Keratinocyte (primary cell): ENCODE measurements around the gene SMOC1. TPM values are rescaled to one million over a fixed set of nuclear protein-coding genes. Genes with fewer than 3 reads are reported as not detected.

Experiments used
- DNase-seq: peaks from one replicate; pipeline ENCODE4 v3.0.0-alpha.2; 2011; ENCODE audit warnings: low read depth, missing footprints, low spot score
- FAIRE-seq: peaks from 2 replicates; lab custom pipeline; 2011; peaks lifted over from hg19 to GRCh38; lab: Jason Lieb, UNC
- H2AFZ ChIP-seq: 2 replicates; pipeline ENCODE4 v1.6.0; 2012; ENCODE audit warnings: low read length, control low read depth, inconsistent platforms; ENCODE audit not compliant: control insufficient read depth
- H3K27ac ChIP-seq: 2 replicates; pipeline ENCODE4 v1.5.1; 2011; ENCODE audit warnings: low read length; ENCODE audit not compliant: control insufficient read depth, insufficient read depth
- H3K27me3 ChIP-seq: 3 replicates; pipeline ENCODE4 v1.6.0; 2011; ENCODE audit warnings: low read length; ENCODE audit not compliant: control insufficient read depth, insufficient read depth; ENCODE audit errors: extremely low read depth
- H3K36me3 ChIP-seq, 2 experiments: 2 replicates in 1 of 2; 3 replicates in 1 of 2; pipeline ENCODE4 v1.5.1; 2011; ENCODE audit warnings: low read length in 2 of 2, mild to moderate bottlenecking in 1 of 2; ENCODE audit not compliant: control insufficient read depth in 2 of 2, insufficient read depth in 2 of 2; ENCODE audit errors: extremely low read depth in 1 of 2
- H3K4me1 ChIP-seq: 3 replicates; pipeline ENCODE4 v1.5.1; 2011; ENCODE audit warnings: low read length; ENCODE audit not compliant: control insufficient read depth, insufficient read depth; ENCODE audit errors: extremely low read depth
- H3K4me2 ChIP-seq: 3 replicates; pipeline ENCODE4 v1.6.0; 2011; ENCODE audit warnings: low read depth, low read length; ENCODE audit not compliant: control insufficient read depth, insufficient read depth; ENCODE audit errors: extremely low read depth
- H3K4me3 ChIP-seq, 3 experiments: fragments of 200-600 bp in 1 of 3; sonication (generic) in 1 of 3; 2 replicates in 2 of 3; 3 replicates in 1 of 3; pipeline ENCODE4 v1.5.1; 2011 to 2016; ENCODE audit warnings: low read length in 3 of 3, mild to moderate bottlenecking in 3 of 3, control low read depth in 2 of 3, inconsistent platforms in 1 of 3, low read depth in 1 of 3, mixed read lengths in 1 of 3, mixed run types in 1 of 3, moderate library complexity in 1 of 3; ENCODE audit not compliant: control insufficient read depth in 2 of 3, insufficient read depth in 2 of 3; ENCODE audit errors: extremely low read depth in 1 of 3
- H3K79me2 ChIP-seq: 2 replicates; pipeline ENCODE4 v1.6.0; 2012; ENCODE audit warnings: low read length; ENCODE audit not compliant: control insufficient read depth, insufficient read depth
- H3K9ac ChIP-seq: 3 replicates; pipeline ENCODE4 v1.6.0; 2011; ENCODE audit warnings: low read length; ENCODE audit not compliant: control insufficient read depth, insufficient read depth; ENCODE audit errors: extremely low read depth
- H3K9me1 ChIP-seq: 3 replicates; pipeline ENCODE4 v1.6.0; 2011; ENCODE audit warnings: low read length; ENCODE audit not compliant: control insufficient read depth, insufficient read depth; ENCODE audit errors: extremely low read depth
- H3K9me3 ChIP-seq: 2 replicates; pipeline ENCODE4 v1.5.1; 2012; ENCODE audit warnings: low read depth, low read length; ENCODE audit not compliant: control insufficient read depth
- H4K20me1 ChIP-seq: 3 replicates; pipeline ENCODE4 v1.6.0; 2011; ENCODE audit warnings: low read length; ENCODE audit not compliant: control insufficient read depth, insufficient read depth; ENCODE audit errors: extremely low read depth
- CTCF ChIP-seq, 3 experiments: IDR thresholded peaks in 1 of 3; conservative IDR thresholded peaks in 1 of 3; optimal IDR thresholded peaks in 1 of 3; 2 replicates in 2 of 3; 3 replicates in 1 of 3; pipeline versions ENCODE3 to v1.5.1; 2011; ENCODE audit warnings: low read length in 3 of 3, mild to moderate bottlenecking in 3 of 3, moderate library complexity in 2 of 3, control low read depth in 1 of 3, inconsistent platforms in 1 of 3; ENCODE audit not compliant: insufficient read depth in 2 of 3; ENCODE audit errors: extremely low read depth in 1 of 3
- EZH2 ChIP-seq: IDR thresholded peaks from one replicate; pipeline ENCODE4 v1.6.1; 2012; ENCODE audit warnings: inconsistent platforms, mild to moderate bottlenecking, low read length, moderate library complexity
- dilution Hi-C: fragments of 300-500 bp; cut with MboI; formaldehyde crosslinking; loops from one replicate; pipeline ENCODE4 v1.7.0; 2020; ENCODE audit warnings: low sequenced_read_pairs; ENCODE audit not compliant: extremely low pct_ligation_motif_present
- polyA plus RNA-seq, 5 experiments: library from polyadenylated mRNA; depleted of rRNA in 3 of 5; stranded (reverse) in 3 of 5; stranded (forward) in 1 of 5; unstranded in 1 of 5; fragments of >200 nt; gene quantifications; 1 replicate in 1 of 5; 2 replicates in 3 of 5; 3 replicates in 1 of 5; pipeline versions ENCODE4 v1.2.1 to v1.2.3, GENCODE V29; 2011 to 2012; ENCODE audit warnings: missing spikeins in 2 of 5, low read depth in 1 of 5, low replicate concordance in 1 of 5

SMOC1 gene
- polyA plus RNA-seq, 1 donor (not counting 4 experiments of a cell fraction or from before 2014, with no cell fraction given), result 6.0 TPM

GRCh38 chr14:69979882-69980281 is 100.7 kb downstream of the SMOC1 start:
- Histone ChIP-seq H3K27ac (peak overlapping the region; percentile 65), H3K36me3 (no peaks in the 10 kb centered on the region), H3K27me3 (no peaks in the 10 kb centered on the region), H4K20me1 (no peaks in the 10 kb centered on the region), H2AFZ (no peak overlapping the region), H3K79me2 (no peaks in the 10 kb centered on the region), H3K4me1 (peaks cover 34% of the 10 kb centered on the region), H3K4me3 (no peak overlapping the region), H3K9me3 (no peaks in the 10 kb centered on the region), H3K9ac (peak overlapping the region; percentile 33), H3K4me2 (peak overlapping the region; percentile 17), H3K9me1 (no peaks in the 10 kb centered on the region)
- no peak for FAIRE-seq
- dilution Hi-C loops, result no loop called here
- no peak for TF ChIP-seq CTCF (optimal IDR thresholded peaks at IDR 0.05 in 1 of 3, IDR thresholded peaks at IDR 0.05 in 1 of 3, conservative IDR thresholded peaks at IDR 0.05 in 1 of 3; ENCODE audit: extremely low read depth in 1 of 3, insufficient read depth in 2 of 3, low read length in 3 of 3)
- TF ChIP-seq EZH2, result no peak
- no peak for DNase-seq

- dilution Hi-C loops, result no loop called here
- H3K27me3 ChIP-seq, result no peaks in the 10 kb centered on the region
- H3K4me3 ChIP-seq, result no peak overlapping the region
- H3K4me1 ChIP-seq, result peaks cover 41% of the 10 kb centered on the region
- H3K9me3 ChIP-seq, result no peaks in the 10 kb centered on the region
- peak overlapping the region; percentile 75 for H3K27ac ChIP-seq
- peak overlapping the region; percentile 17 for H3K4me2 ChIP-seq
- no peak for TF ChIP-seq CTCF (optimal IDR thresholded peaks at IDR 0.05 in 1 of 3, IDR thresholded peaks at IDR 0.05 in 1 of 3, conservative IDR thresholded peaks at IDR 0.05 in 1 of 3; ENCODE audit: extremely low read depth in 1 of 3, insufficient read depth in 2 of 3, low read length in 3 of 3)
- TF ChIP-seq EZH2, result no peak
- peak overlapping the region; percentile 27 for H2AFZ ChIP-seq
- FAIRE-seq, result peak; percentile 95
- H3K79me2 ChIP-seq, result no peaks in the 10 kb centered on the region
- peak; percentile 84 for DNase-seq
- no peaks in the 10 kb centered on the region for H3K36me3 ChIP-seq
- no peaks in the 10 kb centered on the region for H4K20me1 ChIP-seq
- H3K9me1 ChIP-seq, result no peaks in the 10 kb centered on the region
- peak overlapping the region; percentile 53 for H3K9ac ChIP-seq
Measured at GRCh38 chr14:69980457-69981425, 101.5 kb downstream of the SMOC1 start.
